ENCODE results near the gene SLC35F1. TPM values are rescaled to one million over a fixed set of nuclear protein-coding genes. Genes with fewer than 3 reads are reported as not detected.

SLC35F1 gene
- total RNA-seq, 1 experiment from 2014 or later: not detected

GRCh38 chr6:118122161-118122725 lies 215.2 kb downstream of the SLC35F1 start:
- no TSS peak for BruUV-seq (replicated peaks)
- DNase-seq: no peak
- H3K4me1 ChIP-seq (replicated peaks; ENCODE audit: insufficient read depth): no peaks in the 10 kb centered on the region
- no peak overlapping the region for H3K27ac ChIP-seq
- intact Hi-C loops (cut with micrococcal nuclease; ENCODE audit: unreplicated experiment): no loop called here
- no peak overlapping the region for H3K4me2 ChIP-seq
- ChIA-PET POLR2A (ENCODE audit: unreplicated experiment) (no interaction called here), CTCF (no interaction called here)
- no peaks in the 10 kb centered on the region for H3K9me2 ChIP-seq (ENCODE audit: insufficient read depth)
- no peaks in the 10 kb centered on the region for H3K9me3 ChIP-seq (ENCODE audit: insufficient read depth, low read depth)
- TF ChIP-seq EZH2 (IDR thresholded peaks at IDR 0.05; ENCODE audit: low read depth) (no peak), CTCF (conservative IDR thresholded peaks at IDR 0.05) (no peak)
- no peaks in the 10 kb centered on the region for H3K27me3 ChIP-seq (ENCODE audit: insufficient read depth, low read depth)
- no peak overlapping the region for H2AFZ ChIP-seq
- H4K20me1 ChIP-seq (ENCODE audit: insufficient read depth): no peaks in the 10 kb centered on the region
- H3K36me3 ChIP-seq (ENCODE audit: low read depth): no peaks in the 10 kb centered on the region
- no peaks in the 10 kb centered on the region for H3F3A ChIP-seq (ENCODE audit: insufficient read depth, low read depth)
- no peaks in the 10 kb centered on the region for H3K79me2 ChIP-seq (ENCODE audit: low read depth)
- H3K4me3 ChIP-seq: no peak overlapping the region

- Histone ChIP-seq H3K9me3 (ENCODE audit: insufficient read depth, low read depth) (no peaks in the 10 kb centered on the region), H4K20me1 (ENCODE audit: insufficient read depth) (no peaks in the 10 kb centered on the region), H3K36me3 (ENCODE audit: low read depth) (no peaks in the 10 kb centered on the region), H3K4me3 (no peak overlapping the region), H3K4me2 (no peak overlapping the region), H2AFZ (no peak overlapping the region), H3K27me3 (ENCODE audit: insufficient read depth, low read depth) (no peaks in the 10 kb centered on the region), H3K9me2 (ENCODE audit: insufficient read depth) (no peaks in the 10 kb centered on the region), H3K79me2 (ENCODE audit: low read depth) (no peaks in the 10 kb centered on the region), H3F3A (ENCODE audit: insufficient read depth, low read depth) (no peaks in the 10 kb centered on the region), H3K27ac (no peak overlapping the region), H3K4me1 (replicated peaks; ENCODE audit: insufficient read depth) (no peaks in the 10 kb centered on the region)
- BruUV-seq (replicated peaks): no TSS peak
- ChIA-PET POLR2A (ENCODE audit: unreplicated experiment) (no interaction called here), CTCF (no interaction called here)
- no peak for DNase-seq
- no peak for TF ChIP-seq EZH2 (IDR thresholded peaks at IDR 0.05; ENCODE audit: low read depth)
- no peak for TF ChIP-seq CTCF (conservative IDR thresholded peaks at IDR 0.05)
- intact Hi-C loops (cut with micrococcal nuclease; ENCODE audit: unreplicated experiment): no loop called here
Observed at GRCh38 chr6:118122801-118123200, 215.7 kb downstream of the SLC35F1 start.

GRCh38 chr6:118123503-118124037 lies 216.5 kb downstream of the SLC35F1 start:
- H3K4me3 ChIP-seq: no peak overlapping the region
- BruUV-seq (replicated peaks): no TSS peak
- H3K36me3 ChIP-seq (ENCODE audit: low read depth): no peaks in the 10 kb centered on the region
- ChIA-PET CTCF (no interaction called here), POLR2A (ENCODE audit: unreplicated experiment) (no interaction called here)
- intact Hi-C loops (cut with micrococcal nuclease; ENCODE audit: unreplicated experiment): no loop called here
- H3F3A ChIP-seq (ENCODE audit: insufficient read depth, low read depth): no peaks in the 10 kb centered on the region
- no peaks in the 10 kb centered on the region for H3K27me3 ChIP-seq (ENCODE audit: insufficient read depth, low read depth)
- H2AFZ ChIP-seq: no peak overlapping the region
- no peaks in the 10 kb centered on the region for H3K79me2 ChIP-seq (ENCODE audit: low read depth)
- H3K9me3 ChIP-seq (ENCODE audit: insufficient read depth, low read depth): no peaks in the 10 kb centered on the region
- no peak overlapping the region for H3K27ac ChIP-seq
- H3K4me1 ChIP-seq (replicated peaks; ENCODE audit: insufficient read depth): no peaks in the 10 kb centered on the region
- no peaks in the 10 kb centered on the region for H4K20me1 ChIP-seq (ENCODE audit: insufficient read depth)
- no peak for DNase-seq
- no peaks in the 10 kb centered on the region for H3K9me2 ChIP-seq (ENCODE audit: insufficient read depth)
- no peak overlapping the region for H3K4me2 ChIP-seq
- TF ChIP-seq CTCF (conservative IDR thresholded peaks at IDR 0.05) (no peak), EZH2 (IDR thresholded peaks at IDR 0.05; ENCODE audit: low read depth) (no peak)

Data from PC-9 (cell line).